Keratinocyte (primary cell): ENCODE results near the gene CACNA1I. TPM values are rescaled to one million over a fixed set of nuclear protein-coding genes. Genes with fewer than 3 reads are reported as not detected.

Experiments
- DNase-seq: peaks from one replicate; pipeline ENCODE4 v3.0.0-alpha.2; 2011; ENCODE audit warnings: low read depth, missing footprints, low spot score
- FAIRE-seq: peaks from 2 replicates; lab custom pipeline; 2011; peaks lifted over from hg19 to GRCh38; lab: Jason Lieb, UNC
- H2AFZ ChIP-seq: 2 replicates; pipeline ENCODE4 v1.6.0; 2012; ENCODE audit warnings: low read length, control low read depth, inconsistent platforms; ENCODE audit not compliant: control insufficient read depth
- H3K27ac ChIP-seq: 2 replicates; pipeline ENCODE4 v1.5.1; 2011; ENCODE audit warnings: low read length; ENCODE audit not compliant: control insufficient read depth, insufficient read depth
- H3K27me3 ChIP-seq: 3 replicates; pipeline ENCODE4 v1.6.0; 2011; ENCODE audit warnings: low read length; ENCODE audit not compliant: control insufficient read depth, insufficient read depth; ENCODE audit errors: extremely low read depth
- H3K36me3 ChIP-seq, 2 experiments: 2 replicates in 1 of 2; 3 replicates in 1 of 2; pipeline ENCODE4 v1.5.1; 2011; ENCODE audit warnings: low read length in 2 of 2, mild to moderate bottlenecking in 1 of 2; ENCODE audit not compliant: control insufficient read depth in 2 of 2, insufficient read depth in 2 of 2; ENCODE audit errors: extremely low read depth in 1 of 2
- H3K4me1 ChIP-seq: 3 replicates; pipeline ENCODE4 v1.5.1; 2011; ENCODE audit warnings: low read length; ENCODE audit not compliant: control insufficient read depth, insufficient read depth; ENCODE audit errors: extremely low read depth
- H3K4me2 ChIP-seq: 3 replicates; pipeline ENCODE4 v1.6.0; 2011; ENCODE audit warnings: low read depth, low read length; ENCODE audit not compliant: control insufficient read depth, insufficient read depth; ENCODE audit errors: extremely low read depth
- H3K4me3 ChIP-seq, 3 experiments: fragments of 200-600 bp in 1 of 3; sonication (generic) in 1 of 3; 2 replicates in 2 of 3; 3 replicates in 1 of 3; pipeline ENCODE4 v1.5.1; 2011 to 2016; ENCODE audit warnings: low read length in 3 of 3, mild to moderate bottlenecking in 3 of 3, control low read depth in 2 of 3, inconsistent platforms in 1 of 3, low read depth in 1 of 3, mixed read lengths in 1 of 3, mixed run types in 1 of 3, moderate library complexity in 1 of 3; ENCODE audit not compliant: control insufficient read depth in 2 of 3, insufficient read depth in 2 of 3; ENCODE audit errors: extremely low read depth in 1 of 3
- H3K79me2 ChIP-seq: 2 replicates; pipeline ENCODE4 v1.6.0; 2012; ENCODE audit warnings: low read length; ENCODE audit not compliant: control insufficient read depth, insufficient read depth
- H3K9ac ChIP-seq: 3 replicates; pipeline ENCODE4 v1.6.0; 2011; ENCODE audit warnings: low read length; ENCODE audit not compliant: control insufficient read depth, insufficient read depth; ENCODE audit errors: extremely low read depth
- H3K9me1 ChIP-seq: 3 replicates; pipeline ENCODE4 v1.6.0; 2011; ENCODE audit warnings: low read length; ENCODE audit not compliant: control insufficient read depth, insufficient read depth; ENCODE audit errors: extremely low read depth
- H3K9me3 ChIP-seq: 2 replicates; pipeline ENCODE4 v1.5.1; 2012; ENCODE audit warnings: low read depth, low read length; ENCODE audit not compliant: control insufficient read depth
- H4K20me1 ChIP-seq: 3 replicates; pipeline ENCODE4 v1.6.0; 2011; ENCODE audit warnings: low read length; ENCODE audit not compliant: control insufficient read depth, insufficient read depth; ENCODE audit errors: extremely low read depth
- EZH2 ChIP-seq: IDR thresholded peaks from one replicate; pipeline ENCODE4 v1.6.1; 2012; ENCODE audit warnings: inconsistent platforms, mild to moderate bottlenecking, low read length, moderate library complexity
- dilution Hi-C: fragments of 300-500 bp; cut with MboI; formaldehyde crosslinking; loops from one replicate; pipeline ENCODE4 v1.7.0; 2020; ENCODE audit warnings: low sequenced_read_pairs; ENCODE audit not compliant: extremely low pct_ligation_motif_present
- polyA plus RNA-seq, 5 experiments: library from polyadenylated mRNA; depleted of rRNA in 3 of 5; stranded (reverse) in 3 of 5; stranded (forward) in 1 of 5; unstranded in 1 of 5; fragments of >200 nt; gene quantifications; 1 replicate in 1 of 5; 2 replicates in 3 of 5; 3 replicates in 1 of 5; pipeline versions ENCODE4 v1.2.1 to v1.2.3, GENCODE V29; 2011 to 2012; ENCODE audit warnings: missing spikeins in 2 of 5, low read depth in 1 of 5, low replicate concordance in 1 of 5
- TF ChIP-seq, protein P1 (sequence below), 3 experiments: IDR thresholded peaks in 1 of 3; conservative IDR thresholded peaks in 1 of 3; optimal IDR thresholded peaks in 1 of 3; 2 replicates in 2 of 3; 3 replicates in 1 of 3; pipeline versions ENCODE3 to v1.5.1; 2011; ENCODE audit warnings: low read length in 3 of 3, mild to moderate bottlenecking in 3 of 3, moderate library complexity in 2 of 3, control low read depth in 1 of 3, inconsistent platforms in 1 of 3; ENCODE audit not compliant: insufficient read depth in 2 of 3; ENCODE audit errors: extremely low read depth in 1 of 3

The CACNA1I gene
- polyA plus RNA-seq, 1 donor (not counting 4 experiments of a cell fraction or from before 2014, with no cell fraction given): not detected

DNA sequence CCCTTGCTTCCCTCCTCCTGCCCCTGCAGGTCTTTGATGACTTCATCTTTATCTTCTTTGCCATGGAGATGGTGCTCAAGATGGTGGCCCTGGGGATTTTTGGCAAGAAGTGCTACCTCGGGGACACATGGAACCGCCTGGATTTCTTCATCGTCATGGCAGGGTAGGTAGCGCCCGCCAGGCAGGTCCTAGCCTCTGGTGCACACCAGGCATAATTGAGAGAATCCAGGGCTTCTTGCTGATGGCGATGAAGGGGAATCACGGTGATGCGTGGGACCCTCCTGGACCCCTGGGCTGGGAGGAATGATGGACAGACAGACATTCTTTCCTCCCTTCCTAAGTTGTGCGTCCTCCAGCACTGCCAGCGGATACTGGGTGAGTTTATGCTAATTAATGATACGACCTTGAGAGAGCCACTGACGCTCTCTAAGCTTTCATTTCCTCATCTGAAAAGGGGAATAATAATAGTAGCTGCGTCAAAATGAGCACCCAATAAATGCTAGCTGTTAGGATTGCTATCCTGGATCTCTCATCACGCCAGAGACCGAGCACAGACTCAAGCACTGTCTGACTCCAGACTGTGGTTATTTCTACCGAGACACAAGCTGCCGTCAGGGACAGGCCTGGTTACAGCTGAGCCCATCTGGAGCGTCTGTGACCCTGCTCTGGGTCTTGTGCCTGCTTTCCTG is 30.1 kb downstream of the CACNA1I start:
- FAIRE-seq (no peak), DNase-seq (no peak)
- Histone ChIP-seq H3K9me3 (no peaks in the 10 kb centered on the region), H4K20me1 (no peaks in the 10 kb centered on the region), H3K4me1 (peaks cover 2% of the 10 kb centered on the region), H3K9ac (no peak overlapping the region), H3K4me3 (no peak overlapping the region), H3K79me2 (no peaks in the 10 kb centered on the region), H3K27me3 (peaks cover 27% of the 10 kb centered on the region), H3K9me1 (no peaks in the 10 kb centered on the region), H3K36me3 (no peaks in the 10 kb centered on the region), H3K4me2 (no peak overlapping the region), H2AFZ (no peak overlapping the region), H3K27ac (no peak overlapping the region)
- TF ChIP-seq EZH2: no peak
- TF ChIP-seq, protein P1, sequence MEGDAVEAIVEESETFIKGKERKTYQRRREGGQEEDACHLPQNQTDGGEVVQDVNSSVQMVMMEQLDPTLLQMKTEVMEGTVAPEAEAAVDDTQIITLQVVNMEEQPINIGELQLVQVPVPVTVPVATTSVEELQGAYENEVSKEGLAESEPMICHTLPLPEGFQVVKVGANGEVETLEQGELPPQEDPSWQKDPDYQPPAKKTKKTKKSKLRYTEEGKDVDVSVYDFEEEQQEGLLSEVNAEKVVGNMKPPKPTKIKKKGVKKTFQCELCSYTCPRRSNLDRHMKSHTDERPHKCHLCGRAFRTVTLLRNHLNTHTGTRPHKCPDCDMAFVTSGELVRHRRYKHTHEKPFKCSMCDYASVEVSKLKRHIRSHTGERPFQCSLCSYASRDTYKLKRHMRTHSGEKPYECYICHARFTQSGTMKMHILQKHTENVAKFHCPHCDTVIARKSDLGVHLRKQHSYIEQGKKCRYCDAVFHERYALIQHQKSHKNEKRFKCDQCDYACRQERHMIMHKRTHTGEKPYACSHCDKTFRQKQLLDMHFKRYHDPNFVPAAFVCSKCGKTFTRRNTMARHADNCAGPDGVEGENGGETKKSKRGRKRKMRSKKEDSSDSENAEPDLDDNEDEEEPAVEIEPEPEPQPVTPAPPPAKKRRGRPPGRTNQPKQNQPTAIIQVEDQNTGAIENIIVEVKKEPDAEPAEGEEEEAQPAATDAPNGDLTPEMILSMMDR (optimal IDR thresholded peaks at IDR 0.05 in 1 of 3, IDR thresholded peaks at IDR 0.05 in 1 of 3, conservative IDR thresholded peaks at IDR 0.05 in 1 of 3; ENCODE audit: extremely low read depth in 1 of 3, insufficient read depth in 2 of 3, low read length in 3 of 3): no peak
- dilution Hi-C loops: no loop called here

DNA sequence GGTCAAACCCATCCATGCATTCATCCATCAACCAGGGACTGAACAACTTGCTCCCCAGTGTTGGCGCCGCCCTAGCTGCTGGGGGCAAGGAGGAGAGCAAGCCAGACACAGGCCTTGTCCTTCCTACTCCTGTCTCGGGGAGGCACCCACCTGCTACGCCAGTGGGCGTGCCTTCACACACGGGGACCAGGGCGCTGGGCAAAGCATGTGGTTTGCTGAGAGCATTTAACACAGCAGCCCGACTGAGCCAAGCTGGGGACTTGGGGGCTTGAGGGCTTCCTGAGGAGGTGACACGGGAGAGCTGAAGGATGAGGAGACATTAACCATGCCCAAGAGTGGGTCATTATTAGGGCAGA is 30.6 kb downstream of the CACNA1I start:
- Histone ChIP-seq H3K27ac (no peak overlapping the region), H3K9ac (no peak overlapping the region), H4K20me1 (no peaks in the 10 kb centered on the region), H3K4me2 (no peak overlapping the region), H3K27me3 (peaks cover 27% of the 10 kb centered on the region), H3K9me1 (no peaks in the 10 kb centered on the region), H2AFZ (no peak overlapping the region), H3K4me1 (peaks cover 2% of the 10 kb centered on the region), H3K4me3 (no peak overlapping the region), H3K79me2 (no peaks in the 10 kb centered on the region), H3K9me3 (no peaks in the 10 kb centered on the region), H3K36me3 (no peaks in the 10 kb centered on the region)
- TF ChIP-seq EZH2: no peak
- TF ChIP-seq, protein P1 (optimal IDR thresholded peaks at IDR 0.05 in 1 of 3, IDR thresholded peaks at IDR 0.05 in 1 of 3, conservative IDR thresholded peaks at IDR 0.05 in 1 of 3; ENCODE audit: extremely low read depth in 1 of 3, insufficient read depth in 2 of 3, low read length in 3 of 3): peak in 1 of 3 experiments; percentile 11
- DNase-seq (no peak), FAIRE-seq (no peak)
- dilution Hi-C loops: no loop called here
